Hepatocyte (in vitro differentiated cells): ENCODE measurements around the gene XRCC4. TPM values are rescaled to one million over a fixed set of nuclear protein-coding genes. Genes with fewer than 3 reads are reported as not detected.

ENCODE experiments used
- DNase-seq: peaks from one replicate; pipeline ENCODE4 v3.0.0-alpha.2; 2016; ENCODE audit warnings: low spot score
- H2AFZ ChIP-seq: fragments of 200-600 bp; sonication (generic); 2 replicates; pipeline ENCODE4 v1.6.0; 2016; ENCODE audit warnings: antibody characterized with exemption, mild to moderate bottlenecking
- H3K27ac ChIP-seq: fragments of 200-600 bp; sonication (generic); 2 replicates; pipeline ENCODE4 v1.5.1; 2016; ENCODE audit warnings: mild to moderate bottlenecking
- H3K27me3 ChIP-seq: fragments of 200-600 bp; sonication (generic); 2 replicates; pipeline ENCODE4 v1.6.1; 2016
- H3K36me3 ChIP-seq: fragments of 200-600 bp; sonication (generic); replicated peaks from 2 replicates; pipeline ENCODE4 v1.5.1; 2016; ENCODE audit warnings: low read depth; ENCODE audit not compliant: insufficient read depth
- H3K4me1 ChIP-seq: fragments of 200-600 bp; sonication (generic); 2 replicates; pipeline ENCODE4 v1.5.1; 2016; ENCODE audit warnings: mild to moderate bottlenecking, moderate library complexity; ENCODE audit not compliant: insufficient read depth
- H3K4me2 ChIP-seq: fragments of 200-600 bp; sonication (generic); 2 replicates; pipeline ENCODE4 v1.6.0; 2016
- H3K4me3 ChIP-seq: fragments of 200-600 bp; sonication (generic); 2 replicates; pipeline ENCODE4 v1.5.1; 2016; ENCODE audit warnings: mild to moderate bottlenecking
- H3K79me2 ChIP-seq: fragments of 200-600 bp; sonication (generic); 2 replicates; pipeline ENCODE4 v1.6.0; 2017; ENCODE audit warnings: mild to moderate bottlenecking
- H3K9me2 ChIP-seq: fragments of 200-600 bp; sonication (generic); replicated peaks from 2 replicates; pipeline ENCODE4 v1.6.0; 2017; ENCODE audit warnings: mild to moderate bottlenecking; ENCODE audit not compliant: insufficient read depth
- H3K9me3 ChIP-seq: fragments of 200-600 bp; sonication (generic); 2 replicates; pipeline ENCODE4 v1.5.1; 2016; ENCODE audit warnings: low read depth, mild to moderate bottlenecking
- H4K20me1 ChIP-seq: fragments of 200-600 bp; sonication (generic); 2 replicates; pipeline ENCODE4 v1.6.0; 2016; ENCODE audit warnings: mild to moderate bottlenecking; ENCODE audit not compliant: insufficient read depth, poor library complexity, severe bottlenecking
- CTCF ChIP-seq: fragments of 200-600 bp; sonication (generic); IDR thresholded peaks from 2 replicates; pipeline ENCODE4 v1.5.1; 2016; ENCODE audit warnings: antibody characterized with exemption, mild to moderate bottlenecking; ENCODE audit not compliant: poor library complexity
- EZH2 ChIP-seq: fragments of 200-600 bp; sonication (generic); IDR thresholded peaks from 2 replicates; pipeline ENCODE4 v1.6.1; 2016; ENCODE audit warnings: antibody characterized with exemption, mild to moderate bottlenecking, borderline replicate concordance
- EZH2phosphoT487 ChIP-seq: fragments of 200-600 bp; sonication (generic); IDR thresholded peaks from one replicate; pipeline ENCODE4 v1.6.1; 2018; ENCODE audit warnings: antibody characterized with exemption, mild to moderate bottlenecking, low read depth, moderate library complexity; ENCODE audit not compliant: unreplicated experiment, severe bottlenecking
- WGBS: methylation state at CpG from one replicate; pipeline ENCODE4 v1.1.6; 2016; ENCODE audit warnings: low lambda C conversion rate; ENCODE audit errors: missing lambda C conversion rate; 5-methylcytosine and 5-hydroxymethylcytosine counted together
- polyA plus RNA-seq: library from polyadenylated mRNA; unstranded; fragments of >200 nt; fragmentation: Nextera tagmentation; extraction: Ambion mirVana; gene quantifications from 2 replicates; pipeline ENCODE4 v1.2.1, GENCODE V29; 2016
- total RNA-seq: library from RNA; depleted of rRNA; stranded (reverse); fragments of >200 nt; gene quantifications from 2 replicates; pipeline ENCODE4 v1.2.3, GENCODE V29; 2014

The XRCC4 gene
- 21.2 and 21.5 TPM in 2 replicates for total RNA-seq
- polyA plus RNA-seq: 12.7 and 13.8 TPM in 2 replicates

- H3K9me3 ChIP-seq: no peaks in the 10 kb centered on the region
- peaks cover 15% of the 10 kb centered on the region for H3K4me1 ChIP-seq
- H2AFZ ChIP-seq: peak within 1 kb of the TSS; percentile 65
- H3K27ac ChIP-seq: peak within 1 kb of the TSS; percentile 88
- peak within 1 kb of the TSS; percentile 34 for H3K4me3 ChIP-seq
- peak; percentile 98 for DNase-seq
- H3K4me2 ChIP-seq: peak within 1 kb of the TSS; percentile 81
- peaks cover 66% of the 10 kb centered on the region for H3K79me2 ChIP-seq
- under 1% methylated on average over 44 of the region's 44 CpGs for WGBS
- H3K27me3 ChIP-seq: no peaks in the 10 kb centered on the region
- TF ChIP-seq EZH2 (no peak), EZH2phosphoT487 (no peak), CTCF (no peak)
- no peaks in the 10 kb centered on the region for H3K9me2 ChIP-seq
- peaks cover 13% of the 10 kb centered on the region for H4K20me1 ChIP-seq
- H3K36me3 ChIP-seq: no peaks in the 10 kb centered on the region
Measured at GRCh38 chr5:83076742-83077661, at the start of gene XRCC4, which contains the start of gene TMEM167A. Gene XRCC4 (plus strand): TSS chr5:83077547. CDS start chr5:83104920, 27,373 bp downstream. Gene TMEM167A (minus strand): TSS chr5:83077394. CDS start chr5:83077323, 71 bp downstream.

- Histone ChIP-seq H3K4me1 (peaks cover 9% of the 10 kb centered on the region), H3K9me2 (no peaks in the 10 kb centered on the region), H3K27ac (no peak overlapping the region), H3K79me2 (no peaks in the 10 kb centered on the region), H3K36me3 (no peaks in the 10 kb centered on the region), H3K4me3 (no peak overlapping the region), H2AFZ (no peak overlapping the region), H3K4me2 (no peak overlapping the region), H3K27me3 (no peaks in the 10 kb centered on the region), H3K9me3 (no peaks in the 10 kb centered on the region), H4K20me1 (no peaks in the 10 kb centered on the region)
- DNase-seq: no peak
- 93% methylated on average over 2 of the region's 2 CpGs for WGBS
- no peak for TF ChIP-seq EZH2phosphoT487
- TF ChIP-seq CTCF: no peak
- TF ChIP-seq EZH2: no peak
Measured at GRCh38 chr5:83029912-83030311, 47.4 kb upstream of the XRCC4 start.

GRCh38 chr5:83031381-83031780, 46.0 kb upstream of the XRCC4 start:
- H3K4me2 ChIP-seq: no peak overlapping the region
- H3K9me2 ChIP-seq: no peaks in the 10 kb centered on the region
- no peaks in the 10 kb centered on the region for H3K79me2 ChIP-seq
- no peaks in the 10 kb centered on the region for H3K27me3 ChIP-seq
- no peak for TF ChIP-seq CTCF
- no peak for TF ChIP-seq EZH2
- TF ChIP-seq EZH2phosphoT487: no peak
- H3K36me3 ChIP-seq: no peaks in the 10 kb centered on the region
- WGBS: 96% methylated on average over 1 of the region's 1 CpG
- DNase-seq: no peak
- no peaks in the 10 kb centered on the region for H4K20me1 ChIP-seq
- no peak overlapping the region for H3K4me3 ChIP-seq
- peaks cover 10% of the 10 kb centered on the region for H3K4me1 ChIP-seq
- H3K9me3 ChIP-seq: no peaks in the 10 kb centered on the region
- no peak overlapping the region for H3K27ac ChIP-seq
- H2AFZ ChIP-seq: no peak overlapping the region
